ENCODE results near the gene ZNF701. TPM values are rescaled to one million over a fixed set of nuclear protein-coding genes. Genes with fewer than 3 reads are reported as not detected.
"Not testable (repeated sequence)": the region's sequence is repeated elsewhere in the genome, so short reads cannot be mapped to it uniquely, and the experiment has no call there.

Gene ZNF701
- total RNA-seq, 4 donors from 2014 or later: 8.6 to 24.6 (median 10.2) TPM

DNA sequence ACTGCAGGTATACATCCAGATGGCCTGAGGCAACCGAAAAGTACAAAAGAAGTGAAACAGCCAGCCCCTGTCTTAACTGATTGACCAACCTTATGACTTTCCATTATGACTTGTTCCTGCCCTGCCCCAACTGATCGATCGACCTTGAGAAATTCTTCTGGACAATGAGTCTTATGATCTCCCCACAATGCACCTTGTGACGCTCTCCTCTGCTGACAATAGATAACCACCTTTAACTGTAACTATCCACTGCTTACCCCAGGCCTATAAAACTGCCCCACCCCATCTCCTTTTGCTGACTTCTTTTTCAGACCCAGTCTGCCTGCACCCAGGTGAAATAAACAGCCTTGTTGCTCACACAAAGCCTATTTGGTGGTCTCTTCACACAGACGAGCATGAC lies 56.8 kb downstream of the ZNF701 start:
- DNase-seq (ENCODE audit: low spot score) (no peak), ATAC-seq (ENCODE audit: low FRiP score) (no peak)
- TF ChIP-seq, protein P1, sequence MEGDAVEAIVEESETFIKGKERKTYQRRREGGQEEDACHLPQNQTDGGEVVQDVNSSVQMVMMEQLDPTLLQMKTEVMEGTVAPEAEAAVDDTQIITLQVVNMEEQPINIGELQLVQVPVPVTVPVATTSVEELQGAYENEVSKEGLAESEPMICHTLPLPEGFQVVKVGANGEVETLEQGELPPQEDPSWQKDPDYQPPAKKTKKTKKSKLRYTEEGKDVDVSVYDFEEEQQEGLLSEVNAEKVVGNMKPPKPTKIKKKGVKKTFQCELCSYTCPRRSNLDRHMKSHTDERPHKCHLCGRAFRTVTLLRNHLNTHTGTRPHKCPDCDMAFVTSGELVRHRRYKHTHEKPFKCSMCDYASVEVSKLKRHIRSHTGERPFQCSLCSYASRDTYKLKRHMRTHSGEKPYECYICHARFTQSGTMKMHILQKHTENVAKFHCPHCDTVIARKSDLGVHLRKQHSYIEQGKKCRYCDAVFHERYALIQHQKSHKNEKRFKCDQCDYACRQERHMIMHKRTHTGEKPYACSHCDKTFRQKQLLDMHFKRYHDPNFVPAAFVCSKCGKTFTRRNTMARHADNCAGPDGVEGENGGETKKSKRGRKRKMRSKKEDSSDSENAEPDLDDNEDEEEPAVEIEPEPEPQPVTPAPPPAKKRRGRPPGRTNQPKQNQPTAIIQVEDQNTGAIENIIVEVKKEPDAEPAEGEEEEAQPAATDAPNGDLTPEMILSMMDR (IDR thresholded peaks at IDR 0.05): no peak

DNA sequence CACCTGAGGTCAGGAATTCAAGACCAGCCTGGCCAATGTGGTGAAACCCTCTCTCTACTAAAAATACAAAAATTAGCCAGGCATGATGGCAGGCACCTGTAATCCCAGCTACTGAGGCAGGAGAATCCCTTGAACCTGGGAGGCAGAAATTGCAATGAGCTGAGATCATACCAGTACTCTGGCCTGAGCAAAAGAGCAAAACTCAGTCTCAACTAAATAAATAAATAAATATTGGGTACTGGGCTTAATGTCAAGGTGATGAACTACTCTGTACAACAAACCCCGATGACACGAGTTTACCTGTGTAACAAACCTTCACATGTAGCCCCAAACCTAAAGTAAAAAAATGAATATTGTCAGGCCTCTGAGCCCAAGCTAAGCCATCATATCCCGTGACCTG lies 57.4 kb downstream of the ZNF701 start:
- ATAC-seq (ENCODE audit: low FRiP score); DNase-seq (ENCODE audit: low spot score): not testable (repeated sequence)

DNA sequence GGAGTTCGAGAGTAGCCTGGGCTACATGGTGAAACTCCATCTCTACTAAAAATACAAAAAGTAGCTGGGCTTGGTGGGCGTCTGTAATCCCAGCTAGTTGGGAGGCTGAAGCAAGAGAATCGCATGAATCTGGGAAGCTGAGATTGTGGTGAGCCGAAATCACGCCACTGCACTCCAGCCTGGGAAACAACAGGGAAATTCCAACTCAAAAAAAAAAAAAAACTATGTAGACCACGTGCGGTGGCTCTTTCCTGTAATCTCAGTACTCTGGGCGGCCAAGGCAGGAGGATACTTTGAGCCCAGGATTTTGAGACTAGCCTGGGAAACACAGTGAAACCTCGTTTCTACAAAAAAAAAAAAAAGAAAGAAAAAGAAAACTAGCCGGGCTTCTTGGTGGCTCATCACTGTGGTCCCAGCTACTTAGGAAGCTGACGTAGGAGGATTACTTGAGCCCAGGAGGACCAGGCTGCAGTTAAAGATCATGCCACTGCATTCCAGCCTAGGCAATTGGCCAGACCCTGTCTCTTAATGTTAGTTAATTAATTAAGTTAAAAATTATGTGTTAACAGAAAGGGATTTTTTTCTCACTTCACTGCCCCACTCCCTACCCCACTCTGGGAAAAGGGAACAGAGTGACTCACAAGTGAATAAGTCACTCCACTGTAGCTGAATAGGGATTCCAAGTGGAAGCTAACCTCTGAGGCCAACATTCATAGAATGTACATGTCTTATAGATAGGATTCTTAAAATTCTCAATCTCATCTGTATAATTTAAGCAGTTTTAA lies 65.9 kb downstream of the ZNF701 start:
- no peak for ATAC-seq (ENCODE audit: low FRiP score)
- TF ChIP-seq, protein P1 (IDR thresholded peaks at IDR 0.05): no peak

More for the DNA sequence above, 65.9 kb downstream of the ZNF701 start:
- no peak for DNase-seq (ENCODE audit: low spot score)

Small RNA genes lying within 50 kb of the gene (small RNA-seq; reads per million reads assigned to genes)
- gene RPL39P34: not detected

Other genes with a start within 250 kb of the ZNF701 start
- 1 to 10 TPM in 3 of 4 donors, under 1 TPM in 1; 0.48 to 3.5 (median 1.4) TPM for gene ZNF610, start 234.0 kb upstream of the ZNF701 start, total RNA-seq
- 10 to 100 TPM; 13.6 to 26.8 (median 16.1) TPM for gene ZNF880, start 200.4 kb upstream of the ZNF701 start, total RNA-seq
- gene ZNF528, start 172.4 kb upstream of the ZNF701 start, total RNA-seq: 10 to 100 TPM in 3 of 4 donors, 1 to 10 TPM in 1; 8.0 to 29.2 (median 11.9) TPM
- gene ZNF534, start 141.1 kb upstream of the ZNF701 start, total RNA-seq: under 1 TPM in 1 of 4 donors, not detected in 3; 0.28 TPM
- 1 to 10 TPM in 2 of 4 donors, under 1 TPM in 2; 0.65 to 2.9 (median 1.5) TPM for gene ZNF578, start 116.7 kb upstream of the ZNF701 start, total RNA-seq
- gene ZNF808, start 42.6 kb upstream of the ZNF701 start, total RNA-seq: 10 to 100 TPM; 15.1 to 47.6 (median 17.6) TPM
- gene ZNF83, start 68.1 kb downstream of the ZNF701 start, total RNA-seq: 10 to 100 TPM; 38.7 to 62.3 (median 51.8) TPM
- 10 to 100 TPM; 10.1 to 15.4 (median 11.9) TPM for gene ZNF611, start 164.8 kb downstream of the ZNF701 start, total RNA-seq
- 10 to 100 TPM in 2 of 4 donors, 1 to 10 TPM in 2; 4.4 to 13.1 (median 9.3) TPM for gene ZNF600, start 216.5 kb downstream of the ZNF701 start, total RNA-seq

Measured in omental fat pad (tissue), 4 donors.